ENCODE measurements around the gene GTPBP1. TPM values are rescaled to one million over a fixed set of nuclear protein-coding genes. Genes with fewer than 3 reads are reported as not detected.
A peak's percentile ranks its signal among the peaks of the same experiment; 100 is the strongest.

Gene GTPBP1
- total and polyA plus RNA-seq, 8 donors, result 9.2 to 199 (median 28.5) TPM

GRCh38 chr22:38674888-38675287 is 30.9 kb upstream of the GTPBP1 start:
- H3K4me1 ChIP-seq, result no peaks in the 10 kb centered on the region
- WGBS, 5 donors, result 74 to 87% (median 78%) methylated on average over 5 of the region's 5 CpGs
- no peaks in the 10 kb centered on the region for H3K27me3 ChIP-seq
- DNase-seq, result no peak
- peaks cover 20 to 42% (median 37%) of the 10 kb centered on the region in 4 donors for H3K36me3 ChIP-seq
- no peak overlapping the region for H3K4me3 ChIP-seq
- no peak overlapping the region for H3K27ac ChIP-seq
- no peaks in the 10 kb centered on the region for H3K9me3 ChIP-seq
- intact Hi-C loops (cut with DNase I; ENCODE audit: low total_unique reads), result no loop called here
- TF ChIP-seq EP300 (IDR thresholded peaks at IDR 0.05), result no peak

DNA sequence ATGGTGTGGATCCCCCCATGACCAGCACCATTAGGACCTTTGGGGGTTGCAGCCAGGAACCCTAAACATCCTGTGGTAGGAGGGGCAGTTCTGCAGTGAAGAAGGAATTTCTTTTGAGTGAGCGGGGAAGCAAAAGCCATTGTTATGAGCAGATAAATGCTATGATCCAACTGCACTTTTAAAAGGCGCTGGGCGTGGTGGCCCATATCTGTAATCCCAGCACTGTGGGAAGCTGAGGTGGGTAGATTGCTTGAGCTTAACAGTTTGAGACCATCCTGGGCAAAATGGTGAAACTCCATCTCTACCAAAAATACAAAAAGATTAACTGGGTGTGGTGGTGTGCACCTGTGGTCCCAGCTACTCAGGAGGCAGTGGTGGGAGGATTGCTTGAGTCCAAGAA is 29.9 kb upstream of the GTPBP1 start:
- TF ChIP-seq POLR2A (IDR thresholded peaks at IDR 0.05) (no peak), EP300 (IDR thresholded peaks at IDR 0.05) (no peak), CTCF (IDR thresholded peaks at IDR 0.05) (no peak), POLR2AphosphoS5 (IDR thresholded peaks at IDR 0.05) (no peak)
- intact Hi-C loops (cut with DNase I; ENCODE audit: low total_unique reads), result no loop called here
- H3K4me1 ChIP-seq, result no peaks in the 10 kb centered on the region
- 83 to 96% (median 91%) methylated on average over 3 of the region's 3 CpGs for whole genome bisulfite sequencing, 5 donors
- H3K27me3 ChIP-seq, result no peaks in the 10 kb centered on the region
- no peak overlapping the region for H3K27ac ChIP-seq
- H3K9me3 ChIP-seq, result no peaks in the 10 kb centered on the region
- H3K4me3 ChIP-seq, result no peak overlapping the region
- no peak for DNase-seq
- peaks cover 18 to 35% (median 30%) of the 10 kb centered on the region in 4 donors for H3K36me3 ChIP-seq

GRCh38 chr22:38681582-38682335 is 24.0 kb upstream of the GTPBP1 start, which contains the start of gene TOMM22:
Gene TOMM22, plus strand, starts transcription at chr22:38681957. Its CDS starts 22 bp downstream, at chr22:38681979.
- peak within 1 kb of the TSS; percentile 75 to 84 (median 82) for H3K27ac ChIP-seq
- peaks cover 32 to 40% (median 38%) of the 10 kb centered on the region in 4 donors for H3K36me3 ChIP-seq
- peaks cover 9 to 22% (median 18%) of the 10 kb centered on the region in 4 donors for H3K4me1 ChIP-seq
- H3K4me3 ChIP-seq, result peak within 1 kb of the TSS; percentile 85 to 93 (median 92)
- no peaks in the 10 kb centered on the region for H3K27me3 ChIP-seq
- H3K9me3 ChIP-seq, result no peaks in the 10 kb centered on the region
- peak; percentile 76 to 96 (median 88) for TF ChIP-seq POLR2AphosphoS5 (IDR thresholded peaks at IDR 0.05)
- TF ChIP-seq EP300 (IDR thresholded peaks at IDR 0.05), result no peak
- peak in 3 of 7 experiments; percentile 41 to 68 (median 57) for TF ChIP-seq CTCF (IDR thresholded peaks at IDR 0.05)
- no peak for TF ChIP-seq POLR2A (IDR thresholded peaks at IDR 0.05)
- peak; percentile 91 to 97 for DNase-seq
- WGBS, 5 donors, result 0 to 1% (median 1%) methylated on average over 17 to 60 of the region's 60 CpGs
- intact Hi-C loops (cut with DNase I; ENCODE audit: low total_unique reads), result no loop called here

DNA sequence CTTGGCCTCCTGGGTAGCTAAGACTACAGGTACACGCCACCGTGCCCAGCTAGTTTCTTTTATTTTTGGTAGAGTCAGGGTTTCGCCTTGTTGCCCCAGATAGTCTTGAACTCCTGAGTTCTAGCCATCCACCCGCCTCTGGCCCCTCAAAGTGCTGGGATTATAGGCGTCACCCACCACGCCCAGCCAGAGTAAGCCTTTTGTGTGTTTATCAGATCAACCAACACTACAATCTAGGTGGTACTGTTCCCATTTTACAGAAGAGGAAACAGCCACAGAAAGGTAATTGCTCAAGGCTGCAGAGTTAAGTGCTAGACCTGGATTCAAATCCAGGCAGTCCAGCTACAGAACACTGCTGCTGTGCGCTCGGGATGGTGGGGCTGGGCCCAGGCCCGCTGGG is 20.8 kb upstream of the GTPBP1 start:
- H3K36me3 ChIP-seq, result peaks cover 54 to 70% (median 69%) of the 10 kb centered on the region in 4 donors
- H3K4me1 ChIP-seq, result peaks cover 9 to 24% (median 18%) of the 10 kb centered on the region in 4 donors
- H3K9me3 ChIP-seq, result no peaks in the 10 kb centered on the region
- intact Hi-C loops (cut with DNase I; ENCODE audit: low total_unique reads), result no loop called here
- no peak for DNase-seq
- no peaks in the 10 kb centered on the region for H3K27me3 ChIP-seq
- H3K27ac ChIP-seq, result no peak overlapping the region
- no peak for TF ChIP-seq POLR2A (IDR thresholded peaks at IDR 0.05)
- no peak for TF ChIP-seq CTCF (IDR thresholded peaks at IDR 0.05)
- TF ChIP-seq POLR2AphosphoS5 (IDR thresholded peaks at IDR 0.05), result no peak
- no peak for TF ChIP-seq EP300 (IDR thresholded peaks at IDR 0.05)
- WGBS, 5 donors, result 79 to 87% (median 86%) methylated on average over 9 of the region's 9 CpGs
- no peak overlapping the region for H3K4me3 ChIP-seq

GRCh38 chr22:38685761-38686160 is 20.0 kb upstream of the GTPBP1 start:
- 83 to 100% (median 92%) methylated on average over 1 of the region's 1 CpG for WGBS, 5 donors
- intact Hi-C loops (cut with DNase I; ENCODE audit: low total_unique reads), result no loop called here

More at GRCh38 chr22:38685761-38686160, 20.0 kb upstream of the GTPBP1 start:
- no peak for DNase-seq
- no peaks in the 10 kb centered on the region for H3K9me3 ChIP-seq
- no peak overlapping the region for H3K4me3 ChIP-seq
- H3K27ac ChIP-seq, result no peak overlapping the region
- H3K4me1 ChIP-seq, result peaks cover 9 to 27% (median 18%) of the 10 kb centered on the region in 4 donors
- H3K27me3 ChIP-seq, result no peaks in the 10 kb centered on the region
- TF ChIP-seq CTCF (IDR thresholded peaks at IDR 0.05) (no peak), EP300 (IDR thresholded peaks at IDR 0.05) (no peak), POLR2A (IDR thresholded peaks at IDR 0.05) (no peak), POLR2AphosphoS5 (IDR thresholded peaks at IDR 0.05) (no peak)
- H3K36me3 ChIP-seq, result peaks cover 54 to 79% (median 77%) of the 10 kb centered on the region in 4 donors
